Liver (tissue), 10 donors: Measurements from ENCODE around the gene CYP2R1. TPM values are rescaled to one million over a fixed set of nuclear protein-coding genes. Genes with fewer than 3 reads are reported as not detected.

Experiments
- DNase-seq: peaks from one replicate; pipeline ENCODE4 v3.0.0-alpha.2; 2017; ENCODE audit warnings: low spot score
- H3K27ac ChIP-seq, 2 donors: one replicate each; pipeline ENCODE4 v1.7.0; 2013; ENCODE audit warnings: inconsistent platforms in 2 of 2, low read length in 2 of 2, control low read depth in 1 of 2, low read depth in 1 of 2, mild to moderate bottlenecking in 1 of 2
- H3K27me3 ChIP-seq, 4 donors: one replicate each; pipeline versions ENCODE4 v1.6.1 to v1.7.0; 2013; ENCODE audit warnings: low read length in 3 of 4, inconsistent platforms in 1 of 4, mild to moderate bottlenecking in 1 of 4, moderate library complexity in 1 of 4; ENCODE audit not compliant: control insufficient read depth in 4 of 4, insufficient read depth in 4 of 4
- H3K36me3 ChIP-seq, 4 donors: one replicate each; pipeline versions ENCODE4 v1.6.1 to v1.7.0; 2013; ENCODE audit warnings: low read length in 3 of 4, mild to moderate bottlenecking in 3 of 4, low read depth in 1 of 4, moderate library complexity in 1 of 4; ENCODE audit not compliant: control insufficient read depth in 4 of 4, insufficient read depth in 3 of 4
- H3K4me1 ChIP-seq, 4 donors: one replicate each; pipeline versions ENCODE4 v1.6.1 to v1.7.0; 2013; ENCODE audit warnings: low read length in 3 of 4, mild to moderate bottlenecking in 3 of 4, moderate library complexity in 1 of 4; ENCODE audit not compliant: control insufficient read depth in 4 of 4, insufficient read depth in 4 of 4
- H3K4me3 ChIP-seq, 3 donors: one replicate each; pipeline versions ENCODE4 v1.6.1 to v1.7.0; 2013; ENCODE audit warnings: low read length in 3 of 3, control low read depth in 1 of 3, low read depth in 1 of 3, mild to moderate bottlenecking in 1 of 3
- H3K9ac ChIP-seq, 2 donors: one replicate each; pipeline ENCODE4 v1.7.0; 2013; ENCODE audit warnings: low read length in 2 of 2, mild to moderate bottlenecking in 2 of 2, moderate library complexity in 2 of 2, control low read depth in 1 of 2, low read depth in 1 of 2
- H3K9me3 ChIP-seq, 4 donors: one replicate each; pipeline versions ENCODE4 v1.6.1 to v1.7.0; 2013; ENCODE audit warnings: low read length in 3 of 4; ENCODE audit not compliant: control insufficient read depth in 4 of 4
- ATF3 ChIP-seq: IDR thresholded peaks from 2 replicates; pipeline ENCODE4 v1.6.1; 2016; ENCODE audit warnings: antibody characterized with exemption
- EGR1 ChIP-seq, 2 donors: IDR thresholded peaks; 2 replicates each; pipeline ENCODE4 v1.6.1; 2016 to 2018; ENCODE audit warnings: antibody characterized with exemption in 2 of 2, low read depth in 2 of 2
- FOXA1 ChIP-seq: IDR thresholded peaks from 2 replicates; pipeline ENCODE4 v1.6.1; 2016; ENCODE audit warnings: antibody characterized with exemption
- FOXA2 ChIP-seq: IDR thresholded peaks from 2 replicates; pipeline ENCODE4 v1.6.1; 2016; ENCODE audit warnings: antibody characterized with exemption
- JUND ChIP-seq, 2 donors: IDR thresholded peaks; 2 replicates each; pipeline ENCODE4 v1.6.1; 2016; ENCODE audit warnings: antibody characterized with exemption in 2 of 2
- RAD21 ChIP-seq, 2 donors: IDR thresholded peaks; 2 replicates each; pipeline ENCODE4 v1.6.1; 2016; ENCODE audit warnings: antibody characterized with exemption in 2 of 2, mild to moderate bottlenecking in 2 of 2
- REST ChIP-seq: IDR thresholded peaks from 2 replicates; pipeline ENCODE4 v1.6.1; 2016; ENCODE audit warnings: antibody characterized with exemption, mild to moderate bottlenecking
- RXRA ChIP-seq, 2 donors: IDR thresholded peaks; 2 replicates each; pipeline ENCODE4 v1.6.1; 2017 to 2018; ENCODE audit warnings: antibody characterized with exemption in 2 of 2, mild to moderate bottlenecking in 1 of 2
- ZBTB33 ChIP-seq: IDR thresholded peaks from 2 replicates; pipeline ENCODE4 v1.6.1; 2016; ENCODE audit warnings: antibody characterized with exemption
- polyA plus RNA-seq, 2 donors: library from polyadenylated mRNA; stranded (reverse) in 1 of 2; unstranded in 1 of 2; fragments of 200-250 nt in 1 of 2; fragments of >200 nt in 1 of 2; fragmentation: Nextera tagmentation in 1 of 2; extraction: Ambion mirVana in 1 of 2; gene quantifications; one replicate each; pipeline versions ENCODE4 v1.2.1 to v1.2.3, GENCODE V29; 2013 to 2015
- small RNA-seq: library from RNA; depleted of rRNA; stranded (forward); fragments of <200 nt; gene quantifications from one replicate; pipeline ENCODE3, GENCODE V24; 2014
- total RNA-seq, 2 donors: library from RNA; depleted of rRNA; stranded (reverse); fragments of >200 nt; gene quantifications; one replicate each; pipeline ENCODE4 v1.2.3, GENCODE V29; 2014
- TF ChIP-seq, protein P1 (sequence below): IDR thresholded peaks from 2 replicates; pipeline ENCODE4 v1.6.1; 2016; ENCODE audit warnings: antibody characterized with exemption
- donor health status: healthy.
- donor health status: healthy.
- donor health status: healthy.
- donor health status: healthy.
- donor health status: healthy.

CYP2R1 gene
- total and polyA plus RNA-seq, 4 donors = 3.2 to 8.2 (median 6.7) TPM

DNA sequence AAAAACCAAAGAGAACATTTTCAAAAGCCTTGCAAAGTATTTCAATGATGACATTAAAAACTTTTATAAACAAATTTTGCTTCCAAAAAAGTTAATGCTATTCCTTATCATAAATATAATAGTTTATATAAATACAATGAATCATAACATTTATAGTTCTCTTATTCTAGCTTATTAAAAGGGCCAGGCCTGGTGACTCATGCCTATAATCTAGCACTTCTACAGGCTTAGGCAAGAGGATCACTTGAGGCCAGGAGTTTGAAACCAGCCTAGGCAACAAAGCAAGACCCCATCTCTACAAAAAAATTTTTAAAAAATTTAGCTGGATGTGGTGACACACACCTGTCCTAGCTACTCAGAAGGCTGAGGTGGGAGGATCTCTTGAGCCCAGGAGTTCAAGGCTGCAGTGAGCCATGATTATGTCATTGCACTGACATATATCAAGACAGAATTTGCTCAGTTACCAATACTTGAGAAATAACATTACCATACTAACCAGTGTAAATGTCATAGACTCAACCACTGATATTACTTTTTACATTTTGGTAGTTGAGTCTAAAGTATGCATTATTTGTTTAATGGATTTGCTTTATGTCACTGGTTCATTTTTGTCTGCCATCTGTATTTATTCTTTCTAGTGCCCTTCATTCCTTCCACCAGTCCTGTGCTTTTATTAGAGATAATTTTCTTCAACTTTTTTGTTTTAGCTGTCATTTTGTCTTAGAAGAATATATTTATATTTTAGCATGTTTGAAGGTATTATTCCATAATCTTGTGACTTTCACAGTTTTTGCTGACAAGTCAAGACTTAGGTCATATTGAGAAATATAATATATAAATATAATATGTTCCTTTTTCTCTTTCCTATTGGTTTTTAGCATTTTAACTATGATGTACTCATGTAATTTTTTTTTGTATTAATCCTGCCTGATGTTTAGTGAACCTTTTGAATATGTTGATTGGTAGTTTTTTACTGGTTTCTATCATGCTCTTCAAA lies 56.2 kb downstream of the CYP2R1 start:
- no peak for TF ChIP-seq ATF3
- no peak for TF ChIP-seq RAD21 (IDR thresholded peaks at IDR 0.05)
- TF ChIP-seq FOXA1 = no peak
- TF ChIP-seq RXRA (IDR thresholded peaks at IDR 0.05) = no peak
- TF ChIP-seq REST = no peak
- TF ChIP-seq JUND (IDR thresholded peaks at IDR 0.05) = no peak
- TF ChIP-seq FOXA2 = no peak
- TF ChIP-seq ZBTB33 = no peak
- TF ChIP-seq, protein P1, sequence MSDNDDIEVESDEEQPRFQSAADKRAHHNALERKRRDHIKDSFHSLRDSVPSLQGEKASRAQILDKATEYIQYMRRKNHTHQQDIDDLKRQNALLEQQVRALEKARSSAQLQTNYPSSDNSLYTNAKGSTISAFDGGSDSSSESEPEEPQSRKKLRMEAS = no peak
- TF ChIP-seq EGR1 (IDR thresholded peaks at IDR 0.05; ENCODE audit: low read depth in 2 of 2) = no peak
- peaks cover 0 to 12% (median 5%) of the 10 kb centered on the region in 4 donors for H3K36me3 ChIP-seq
- DNase-seq = no peak
- no peaks in the 10 kb centered on the region for H3K27me3 ChIP-seq
- H3K27ac ChIP-seq = no peak overlapping the region
- H3K4me3 ChIP-seq = no peak overlapping the region
- H3K9ac ChIP-seq = no peak overlapping the region
- no peaks in the 10 kb centered on the region for H3K4me1 ChIP-seq
- no peaks in the 10 kb centered on the region for H3K9me3 ChIP-seq

Small RNA genes within 50 kb of the gene (small RNA-seq; reads per million reads assigned to genes)
- not detected for gene CALCP

Other genes starting within 250 kb of the CYP2R1 start
- 10 to 100 TPM; 31.7 to 43.1 TPM for gene PDE3B, start 248.4 kb downstream of the CYP2R1 start, total RNA-seq
- 10 to 100 TPM; 11.3 to 11.7 TPM for gene PDE3B, start 248.4 kb downstream of the CYP2R1 start, polyA plus RNA-seq
- gene CALCA, start 80.1 kb upstream of the CYP2R1 start, total RNA-seq = 10 to 100 TPM in 1 of 2 donors, under 1 TPM in 1; 0.33 to 14.3 TPM
- 10 to 100 TPM in 1 of 2 donors, under 1 TPM in 1; 0.96 to 34.7 TPM for gene CALCA, start 80.1 kb upstream of the CYP2R1 start, polyA plus RNA-seq
- gene CALCB, start 181.4 kb upstream of the CYP2R1 start, total RNA-seq = 1 to 10 TPM in 1 of 2 donors, under 1 TPM in 1; 0.19 to 1.2 TPM
- under 1 TPM; 0.02 to 0.58 TPM for gene CALCB, start 181.4 kb upstream of the CYP2R1 start, polyA plus RNA-seq
- under 1 TPM; 0.09 to 0.25 TPM for gene INSC, start 222.7 kb upstream of the CYP2R1 start, total RNA-seq
- gene INSC, start 222.7 kb upstream of the CYP2R1 start, polyA plus RNA-seq = under 1 TPM; 0.02 to 0.15 TPM